GM19025 (cell line): ENCODE results near the gene RXRA.
"Not testable (repeated sequence)": the region's sequence is repeated elsewhere in the genome, so short reads cannot be mapped to it uniquely, and the experiment has no call there.

Experiments used
- ATAC-seq: cut with Tn5 transposase; IDR thresholded peaks from one replicate; pipeline ENCODE4 v1.9.1; 2021; ENCODE audit warnings: mild to moderate bottlenecking, low read depth, moderate library complexity; ENCODE audit not compliant: unreplicated experiment

Gene RXRA

GRCh38 chr9:134293611-134294152, 32.6 kb upstream of the RXRA start:
- ATAC-seq, result no peak

GRCh38 chr9:134294153-134295071, 31.8 kb upstream of the RXRA start:
- ATAC-seq, result no peak

DNA sequence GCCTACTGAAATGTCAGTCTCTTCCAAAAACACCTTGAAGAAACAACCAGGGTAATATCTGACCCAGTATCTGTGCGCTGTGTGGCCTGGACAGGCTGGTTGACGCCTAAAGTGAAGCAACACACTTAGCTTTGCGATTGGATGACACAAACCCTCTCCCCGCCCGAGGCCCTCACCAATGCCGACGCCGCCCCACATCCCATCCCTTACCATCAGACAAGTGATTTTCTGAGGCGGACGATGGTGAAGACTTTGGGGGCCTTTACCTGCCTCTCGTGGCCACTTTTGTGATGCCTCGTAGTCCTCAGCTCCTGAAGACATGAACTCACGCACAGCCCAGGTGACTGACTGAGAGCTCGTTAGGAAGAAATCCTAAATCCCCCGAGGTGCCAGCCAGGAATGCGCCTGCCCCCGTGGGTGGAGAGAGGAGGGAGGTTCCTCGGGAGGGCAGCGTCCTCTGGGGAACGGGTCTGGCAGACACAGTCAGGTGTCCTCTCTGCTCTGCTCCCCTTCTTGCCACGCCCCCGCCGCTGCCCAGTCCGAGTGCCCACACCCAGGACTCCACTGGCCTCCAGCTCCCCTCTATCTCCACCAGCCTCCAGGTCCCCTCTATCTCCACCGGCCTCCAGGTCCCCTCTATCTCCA, 31.0 kb upstream of the RXRA start:
- ATAC-seq, result no peak

- no peak for ATAC-seq
Measured at GRCh38 chr9:134295746-134296250, 30.5 kb upstream of the RXRA start.

- no peak for ATAC-seq
Measured at GRCh38 chr9:134296301-134297082, 29.8 kb upstream of the RXRA start.

DNA sequence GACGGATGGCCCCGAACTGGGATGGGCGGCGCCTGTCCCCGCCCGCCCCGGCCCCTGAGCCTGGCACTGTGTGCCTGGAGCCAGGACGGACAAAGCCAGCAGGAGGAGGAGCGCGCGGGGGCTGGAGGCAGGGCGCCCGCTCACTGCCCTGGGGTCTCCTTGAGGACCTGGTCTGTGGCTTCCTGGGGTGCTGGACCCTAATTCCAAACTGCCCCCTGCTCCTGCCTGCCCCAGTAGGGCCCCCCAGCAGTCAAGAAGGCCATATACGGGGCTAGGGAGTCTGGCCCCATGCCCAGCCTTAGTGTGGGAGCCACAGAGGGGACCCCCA, 29.2 kb upstream of the RXRA start:
- no peak for ATAC-seq

- ATAC-seq, result no peak
Measured at GRCh38 chr9:134297576-134297975, 28.7 kb upstream of the RXRA start.

DNA sequence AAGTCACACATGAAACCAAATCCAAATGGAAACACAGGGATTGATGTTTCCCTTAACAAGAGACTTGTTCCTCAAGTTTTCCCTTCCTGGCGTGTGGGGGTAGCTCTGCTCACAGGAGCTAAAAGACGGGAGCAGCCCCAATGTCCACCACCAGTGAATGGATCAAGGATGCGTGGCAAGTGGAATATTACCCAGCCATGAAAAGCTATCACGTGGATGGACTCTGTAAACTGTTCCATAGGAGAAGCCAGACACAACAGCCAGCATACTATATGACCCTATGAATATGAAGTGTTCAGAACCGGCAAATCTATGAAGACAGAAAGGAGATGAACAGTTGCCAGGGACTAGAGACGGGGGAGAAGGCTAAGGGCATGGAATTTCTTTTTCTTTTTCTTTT, 28.3 kb upstream of the RXRA start:
- no peak for ATAC-seq

DNA sequence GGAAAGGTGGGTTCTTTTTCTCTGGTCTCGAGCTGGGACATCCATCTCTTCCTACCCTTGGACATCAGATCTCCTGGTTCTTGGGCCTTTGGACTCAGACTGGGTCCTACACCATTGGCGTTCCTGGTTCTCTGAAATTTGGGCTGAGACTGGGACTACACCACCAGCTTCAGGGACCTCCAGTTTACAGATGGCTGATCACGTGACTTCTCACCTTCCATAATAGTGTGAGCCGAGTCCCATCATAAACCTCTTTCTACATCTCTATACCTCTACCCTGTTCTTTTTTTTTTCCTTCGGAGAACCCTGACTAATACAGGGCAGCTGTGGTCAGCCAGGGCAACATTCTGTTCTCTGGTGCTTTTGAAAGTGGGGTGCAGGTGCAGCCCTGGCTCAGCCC, 27.2 kb upstream of the RXRA start:
- no peak for ATAC-seq

DNA sequence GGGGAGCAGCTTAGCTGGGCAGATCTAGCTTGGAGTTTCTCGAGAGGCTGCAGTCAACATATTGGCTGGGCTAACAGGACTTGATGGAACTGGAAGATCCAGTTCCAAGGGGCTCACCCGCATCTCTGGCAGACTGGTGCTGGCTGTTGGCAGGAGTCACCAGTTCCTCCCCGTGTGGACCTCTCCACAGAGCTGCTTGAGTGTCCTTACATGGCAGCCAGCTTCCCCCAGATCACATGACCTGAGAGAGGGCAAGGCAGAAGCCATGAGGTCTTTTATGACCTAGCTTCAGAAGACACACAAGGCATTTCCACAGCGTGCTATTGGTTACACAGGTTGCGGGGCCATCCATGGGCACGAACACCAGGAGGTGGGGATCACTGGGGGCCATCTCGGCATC, 26.4 kb upstream of the RXRA start:
- ATAC-seq, result no peak

DNA sequence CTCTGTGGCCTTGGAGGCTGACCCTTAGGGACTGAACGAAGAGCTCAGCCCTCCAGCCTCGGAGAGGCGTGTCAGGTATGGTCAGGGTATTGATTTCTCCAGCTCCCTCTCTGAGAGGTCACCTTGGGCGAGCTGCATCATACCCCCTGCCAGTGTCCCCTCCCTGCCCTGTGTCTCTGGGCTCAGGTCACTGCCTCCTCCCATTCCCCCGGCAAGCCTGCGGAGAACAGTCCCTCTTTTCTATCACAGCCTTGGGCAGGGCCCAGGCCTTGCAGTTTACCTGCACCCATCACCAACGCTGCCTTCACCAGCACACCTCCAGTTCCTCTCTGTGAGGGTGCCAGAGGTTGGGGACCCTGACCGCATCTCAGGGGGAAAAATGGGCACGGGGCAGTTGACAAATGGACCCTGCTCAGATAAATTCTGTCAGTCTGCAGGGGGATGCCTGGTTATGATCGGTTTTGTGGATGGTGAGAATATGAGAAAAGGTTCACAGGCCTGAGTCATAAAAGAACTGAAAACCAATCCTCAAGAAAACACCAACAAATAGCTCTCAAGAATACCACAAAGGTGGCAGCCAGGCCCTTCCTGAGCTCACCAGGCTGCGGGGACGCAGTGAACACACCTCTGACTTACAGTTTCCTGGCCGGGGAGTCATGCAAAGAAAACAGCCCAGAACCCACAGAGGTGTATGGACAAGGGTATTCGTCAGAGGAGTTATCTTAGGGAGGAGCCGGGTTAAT, 24.7 kb upstream of the RXRA start:
- peak; percentile 49 for ATAC-seq

DNA sequence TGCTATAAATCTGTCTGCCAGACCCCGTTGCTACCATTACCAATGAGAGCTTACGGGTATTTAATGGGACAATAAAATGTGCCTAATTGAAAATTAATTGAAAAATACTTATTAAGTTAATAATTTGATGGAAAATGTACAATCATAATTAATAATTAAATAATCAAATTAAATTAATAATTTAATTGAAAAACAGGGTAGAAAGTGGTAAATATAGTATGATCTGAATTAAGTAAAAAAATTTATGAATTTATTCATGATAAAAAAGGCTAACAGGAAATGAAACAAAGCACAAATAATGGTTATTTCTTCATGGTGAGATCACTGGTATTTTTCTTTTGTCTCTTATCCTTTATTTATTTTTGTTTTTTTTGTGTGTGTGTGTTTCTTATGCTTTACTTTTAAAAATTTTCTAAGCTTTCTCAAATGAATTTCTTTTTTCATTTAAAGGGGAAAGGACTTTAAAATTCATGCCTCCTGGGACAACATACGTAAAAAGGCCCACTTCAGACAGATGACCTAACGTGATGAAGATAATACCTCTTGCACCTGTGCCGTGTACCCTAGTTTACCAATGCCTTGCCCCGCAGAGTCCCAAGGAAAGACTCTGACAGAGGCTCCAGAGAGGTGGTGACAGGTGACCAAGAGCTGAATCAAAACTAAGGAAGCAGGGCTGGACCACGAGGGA, 24.0 kb upstream of the RXRA start:
- no peak for ATAC-seq

GRCh38 chr9:134303601-134304000, 22.7 kb upstream of the RXRA start:
- no peak for ATAC-seq

DNA sequence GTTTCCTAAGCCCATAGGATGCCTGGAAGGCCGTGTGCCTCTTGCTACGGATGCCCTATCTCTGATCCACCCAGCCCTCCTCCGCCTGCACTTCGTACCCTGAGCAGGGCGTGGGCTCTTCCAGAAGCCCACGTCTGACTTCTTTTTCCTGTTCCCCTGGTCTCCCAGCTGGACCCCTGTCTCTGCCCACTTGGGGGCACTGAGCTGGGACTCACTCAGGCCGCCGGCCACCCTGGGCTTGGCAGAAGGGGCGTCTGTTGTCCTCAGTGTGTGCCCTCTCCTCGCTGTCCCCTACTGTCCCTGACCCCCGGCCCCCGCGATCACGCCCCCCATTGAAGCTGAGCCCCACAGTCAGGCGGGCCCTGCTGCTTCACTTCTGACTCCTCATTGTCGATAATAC, 22.0 kb upstream of the RXRA start:
- ATAC-seq, result no peak

DNA sequence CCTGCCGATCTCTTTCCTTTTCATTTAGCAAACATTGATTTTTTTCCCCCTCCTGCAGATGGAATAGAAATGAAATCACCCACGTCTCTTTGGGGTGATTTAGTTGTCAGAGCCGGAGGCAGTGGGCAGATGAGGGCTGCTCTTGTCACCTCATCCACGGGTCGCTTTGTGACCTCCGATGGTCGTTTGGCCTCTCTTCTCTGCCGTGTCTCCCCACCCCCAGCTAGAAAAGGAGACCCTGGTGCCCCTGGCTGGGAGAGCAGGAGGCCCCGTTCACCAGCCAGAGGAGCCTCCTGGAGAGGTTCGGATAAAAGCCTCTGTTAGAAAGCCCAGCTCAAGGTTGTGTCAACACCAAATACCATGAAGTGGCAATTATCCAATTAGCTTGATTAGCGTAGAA, 21.6 kb upstream of the RXRA start:
- no peak for ATAC-seq

DNA sequence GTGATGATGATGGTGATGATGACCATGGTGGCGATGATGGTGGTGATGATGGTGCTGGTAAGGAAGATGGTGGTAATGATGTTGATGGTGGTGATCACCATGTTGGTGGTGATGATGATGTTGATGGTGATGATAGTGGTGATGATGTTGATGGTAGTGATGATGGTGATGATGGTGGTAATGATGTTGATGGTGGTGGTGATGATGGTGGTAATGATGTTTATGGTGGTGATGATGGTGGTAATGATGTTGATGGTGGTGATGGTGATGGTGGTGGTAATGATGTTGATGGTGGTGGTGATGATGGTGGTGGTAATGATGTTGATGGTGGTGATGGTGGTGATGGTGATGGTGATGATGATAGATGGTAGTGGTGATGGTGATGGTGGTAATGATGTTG, 20.7 kb upstream of the RXRA start:
- ATAC-seq, result no peak

DNA sequence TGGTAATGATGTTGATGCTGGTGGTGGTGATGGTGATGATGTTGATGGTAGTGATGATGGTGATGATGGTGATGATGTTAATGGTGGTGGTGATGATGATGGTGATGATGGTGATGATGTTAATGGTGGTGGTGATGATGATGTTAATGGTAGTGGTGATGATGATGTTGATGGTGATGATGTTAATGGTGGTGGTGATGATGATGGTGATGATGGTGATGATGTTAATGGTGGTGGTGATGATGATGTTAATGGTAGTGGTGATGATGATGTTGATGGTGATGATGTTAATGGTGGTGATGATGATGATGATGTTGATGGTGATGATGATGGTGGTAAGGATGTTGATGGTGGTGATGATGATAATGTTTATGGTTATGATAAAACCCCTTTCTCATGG, 20.2 kb upstream of the RXRA start:
- ATAC-seq, result not testable (repeated sequence)

GRCh38 chr9:134306636-134307600, 19.3 kb upstream of the RXRA start:
- no peak for ATAC-seq
